Measurements from ENCODE around the gene CENPF.

Gene CENPF

DNA sequence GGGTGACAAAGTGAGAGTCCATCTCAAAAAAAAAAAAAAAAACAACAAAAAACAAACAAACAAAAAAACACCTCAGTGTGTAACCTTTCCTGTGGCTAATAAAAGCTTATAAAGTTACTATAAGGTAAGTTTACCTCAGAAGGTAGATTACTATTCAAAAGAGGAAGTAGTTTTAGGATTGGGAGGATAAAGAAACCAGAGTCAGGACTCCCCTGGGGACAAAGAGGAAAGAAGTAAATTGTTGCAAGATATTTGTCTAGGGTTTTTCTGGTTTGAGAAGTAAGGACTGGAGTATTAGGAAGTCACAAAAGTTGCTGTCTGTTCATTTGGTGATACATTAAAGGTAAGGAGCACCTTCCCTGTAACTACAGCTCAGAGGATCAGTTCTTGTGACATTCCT, 23.8 kb upstream of the CENPF start:
- DNase-seq (ENCODE audit: extremely low spot score): no peak
- no peak for TF ChIP-seq LEF1 (IDR thresholded peaks at IDR 0.05; ENCODE audit: borderline replicate concordance)
- ChIA-PET CTCF (interaction anchor here (0.6 to 0.8 kb wide), 3 partner anchors 125 to 1131 kb away, joined by 3 to 4 read pairs (median 3); no protein-coding TSS in a partner anchor), POLR2A (no interaction called here)

DNA sequence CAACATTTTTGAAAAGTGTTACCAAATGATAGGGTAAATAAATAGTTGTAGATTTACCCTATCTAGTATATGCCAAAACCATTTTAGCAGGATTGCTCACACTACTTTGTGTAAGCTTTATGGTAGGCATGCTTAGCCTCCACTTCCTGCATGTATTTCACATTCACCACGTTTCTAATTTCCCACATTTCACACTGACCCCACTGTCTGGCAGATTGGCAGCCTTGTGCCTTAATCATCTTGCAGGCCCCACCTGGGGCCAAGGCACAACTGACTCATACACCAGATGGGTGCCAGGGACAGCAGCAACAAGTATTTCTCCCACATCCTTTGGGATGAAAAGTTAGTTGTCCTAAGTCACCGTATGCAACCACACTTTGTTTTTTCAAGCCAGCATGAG, 21.2 kb upstream of the CENPF start:
- ChIA-PET POLR2A (interaction anchor here (1.5 kb wide), 2 partner anchors 29 to 30 kb away, joined by 3 to 4 read pairs; partner anchors contain the start of gene PTPN14), CTCF (interaction anchor here (0.8 to 9.6 kb wide), 2 partner anchors 249 to 321 kb away, joined by 3 to 95 read pairs; no protein-coding TSS in a partner anchor)
- DNase-seq (ENCODE audit: extremely low spot score): no peak
- TF ChIP-seq FOXA1 (IDR thresholded peaks at IDR 0.05) (no peak), ARNT (IDR thresholded peaks at IDR 0.05) (no peak), TARDBP (IDR thresholded peaks at IDR 0.05) (no peak), HDGF (IDR thresholded peaks at IDR 0.05; ENCODE audit: borderline replicate concordance) (no peak), CTBP1 (IDR thresholded peaks at IDR 0.05; ENCODE audit: borderline replicate concordance) (no peak), BHLHE40 (IDR thresholded peaks at IDR 0.05; ENCODE audit: borderline replicate concordance) (no peak), L3MBTL2 (conservative IDR thresholded peaks at IDR 0.05) (no peak), ELF4 (IDR thresholded peaks at IDR 0.05) (no peak)
- TF ChIP-seq, protein P1, sequence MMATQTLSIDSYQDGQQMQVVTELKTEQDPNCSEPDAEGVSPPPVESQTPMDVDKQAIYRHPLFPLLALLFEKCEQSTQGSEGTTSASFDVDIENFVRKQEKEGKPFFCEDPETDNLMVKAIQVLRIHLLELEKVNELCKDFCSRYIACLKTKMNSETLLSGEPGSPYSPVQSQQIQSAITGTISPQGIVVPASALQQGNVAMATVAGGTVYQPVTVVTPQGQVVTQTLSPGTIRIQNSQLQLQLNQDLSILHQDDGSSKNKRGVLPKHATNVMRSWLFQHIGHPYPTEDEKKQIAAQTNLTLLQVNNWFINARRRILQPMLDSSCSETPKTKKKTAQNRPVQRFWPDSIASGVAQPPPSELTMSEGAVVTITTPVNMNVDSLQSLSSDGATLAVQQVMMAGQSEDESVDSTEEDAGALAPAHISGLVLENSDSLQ (IDR thresholded peaks at IDR 0.05): no peak

DNA sequence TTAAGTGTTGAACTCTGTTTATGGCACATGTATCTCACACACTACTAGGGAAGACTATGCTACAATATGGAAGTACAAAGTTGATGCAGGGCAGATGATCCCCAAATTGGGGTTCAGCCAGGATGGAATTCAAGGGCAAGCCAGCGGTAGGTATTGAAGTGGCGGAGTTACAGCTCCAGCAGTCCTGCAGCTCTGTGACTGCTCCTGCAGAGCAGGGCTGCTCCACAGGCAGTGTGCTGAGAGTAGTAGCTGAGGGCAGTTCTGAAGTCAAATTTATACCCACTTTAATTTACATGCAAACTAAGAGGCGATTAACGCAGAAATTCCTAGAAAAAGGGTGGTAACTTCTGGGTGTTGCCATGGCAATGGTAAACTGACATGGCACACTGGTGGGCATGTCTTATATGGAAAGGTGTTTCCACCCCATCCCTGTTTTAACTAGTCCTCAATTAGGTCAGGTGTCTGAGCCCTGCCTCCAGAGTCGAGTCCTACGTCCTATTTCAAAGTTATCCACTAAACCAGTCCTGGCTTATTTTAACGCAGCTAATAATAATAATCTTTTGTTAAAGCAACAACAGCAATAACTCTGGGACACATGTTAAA, 20.6 kb upstream of the CENPF start:
- no peak for DNase-seq (ENCODE audit: extremely low spot score)
- no peak for TF ChIP-seq L3MBTL2 (conservative IDR thresholded peaks at IDR 0.05)
- TF ChIP-seq NFRKB (IDR thresholded peaks at IDR 0.05): no peak
- no peak for TF ChIP-seq ELF4 (IDR thresholded peaks at IDR 0.05)
- no peak for TF ChIP-seq FOXK2 (IDR thresholded peaks at IDR 0.05)
- TF ChIP-seq HDGF (IDR thresholded peaks at IDR 0.05; ENCODE audit: borderline replicate concordance): no peak
- ChIA-PET CTCF (interaction anchor here (0.7 to 9.6 kb wide), 2 partner anchors 12 to 249 kb away, joined by 3 to 95 read pairs; no protein-coding TSS in a partner anchor), POLR2A (interaction anchor here (0.8 to 1.5 kb wide), 3 partner anchors 30 to 65 kb away, joined by 3 to 4 read pairs (median 3); partner anchors contain the start of gene PTPN14)

DNA sequence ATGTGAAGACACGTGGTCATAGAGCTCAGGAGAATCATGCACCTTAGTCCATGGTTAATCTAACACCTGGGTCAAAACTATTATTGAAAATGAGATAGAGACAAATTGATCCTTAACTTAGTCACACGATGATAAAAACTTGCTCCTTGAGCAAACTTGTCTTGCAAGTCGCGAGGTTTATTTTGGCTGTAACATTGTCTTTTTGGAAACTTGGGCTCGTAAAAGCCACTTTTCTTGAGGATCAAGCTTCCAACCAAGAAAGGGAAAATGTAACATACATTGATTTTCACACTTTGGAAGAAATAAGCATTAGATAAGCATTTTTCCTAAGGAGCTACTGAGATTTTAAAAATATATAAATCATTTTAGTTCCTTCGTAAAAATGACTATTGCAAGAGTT, 19.9 kb upstream of the CENPF start:
- DNase-seq (ENCODE audit: extremely low spot score): no peak
- ChIA-PET CTCF (interaction anchor here (9.6 kb wide), 1 partner anchor 250 kb away, joined by 95 read pairs; no protein-coding TSS in a partner anchor), POLR2A (no interaction called here)
- no peak for TF ChIP-seq ELF4 (IDR thresholded peaks at IDR 0.05)
- no peak for TF ChIP-seq ZNF384 (IDR thresholded peaks at IDR 0.05)
- no peak for TF ChIP-seq NFRKB (IDR thresholded peaks at IDR 0.05)
- TF ChIP-seq ARNT (IDR thresholded peaks at IDR 0.05): no peak
- TF ChIP-seq, protein P1 (IDR thresholded peaks at IDR 0.05): no peak
- no peak for TF ChIP-seq LEF1 (IDR thresholded peaks at IDR 0.05; ENCODE audit: borderline replicate concordance)
- TF ChIP-seq HDGF (IDR thresholded peaks at IDR 0.05; ENCODE audit: borderline replicate concordance): no peak
- TF ChIP-seq FOXA1 (IDR thresholded peaks at IDR 0.05): no peak
- no peak for TF ChIP-seq SUZ12 (IDR thresholded peaks at IDR 0.05)
- no peak for TF ChIP-seq CTBP1 (IDR thresholded peaks at IDR 0.05; ENCODE audit: borderline replicate concordance)
- TF ChIP-seq L3MBTL2 (conservative IDR thresholded peaks at IDR 0.05): no peak
- TF ChIP-seq SP1 (IDR thresholded peaks at IDR 0.05): no peak
- TF ChIP-seq BHLHE40 (IDR thresholded peaks at IDR 0.05; ENCODE audit: borderline replicate concordance): no peak
- TF ChIP-seq TARDBP (IDR thresholded peaks at IDR 0.05): no peak
- TF ChIP-seq FOXM1 (IDR thresholded peaks at IDR 0.05; ENCODE audit: borderline replicate concordance): no peak
- no peak for TF ChIP-seq FOXK2 (IDR thresholded peaks at IDR 0.05)

DNA sequence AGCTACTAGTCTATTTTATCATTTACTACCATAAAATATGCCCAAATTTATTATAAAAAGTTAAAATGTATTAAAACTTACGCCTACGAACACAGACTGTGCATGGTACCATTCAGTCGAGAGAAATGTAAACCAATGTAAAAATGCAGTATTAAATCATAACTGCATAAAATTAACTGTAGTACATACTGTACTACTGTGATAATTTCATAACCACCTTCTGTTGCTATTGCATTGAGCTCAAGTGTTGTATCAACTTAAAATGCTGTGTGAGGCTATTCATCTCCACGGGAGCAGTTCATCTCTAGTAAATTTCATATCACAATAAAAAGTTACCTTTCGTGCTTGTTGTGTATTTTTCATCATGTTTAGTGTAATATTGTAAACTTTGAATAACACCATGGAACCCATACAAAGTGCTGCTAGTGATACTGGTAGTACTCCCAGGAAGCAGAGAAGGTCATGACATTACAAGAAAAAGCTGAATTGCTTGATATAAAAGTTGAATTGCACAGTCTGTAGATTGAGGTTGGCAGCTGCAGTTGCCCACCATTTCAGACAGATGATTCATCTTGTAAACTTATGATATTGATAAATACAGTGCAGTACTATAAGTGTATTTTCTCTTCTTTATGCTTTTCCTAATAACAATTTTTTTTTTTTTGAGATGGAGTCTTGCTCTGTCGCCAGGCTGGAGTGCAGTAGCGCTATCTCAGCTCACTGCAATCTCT, 19.0 kb upstream of the CENPF start:
- ChIA-PET POLR2A (interaction anchor here (1.0 kb wide), 1 partner anchor 252 kb away, joined by 5 read pairs; no protein-coding TSS in a partner anchor), CTCF (interaction anchor here (1.6 to 9.6 kb wide), 3 partner anchors 11 to 255 kb away, joined by 8 to 95 read pairs (median 10); no protein-coding TSS in a partner anchor)
- TF ChIP-seq CTBP1 (IDR thresholded peaks at IDR 0.05; ENCODE audit: borderline replicate concordance): no peak
- no peak for TF ChIP-seq FOXA1 (IDR thresholded peaks at IDR 0.05)
- TF ChIP-seq NFRKB (IDR thresholded peaks at IDR 0.05): no peak
- TF ChIP-seq FOXK2 (IDR thresholded peaks at IDR 0.05): no peak
- TF ChIP-seq LEF1 (IDR thresholded peaks at IDR 0.05; ENCODE audit: borderline replicate concordance): no peak
- TF ChIP-seq BHLHE40 (IDR thresholded peaks at IDR 0.05; ENCODE audit: borderline replicate concordance): no peak
- TF ChIP-seq, protein P1 (IDR thresholded peaks at IDR 0.05): no peak
- no peak for DNase-seq (ENCODE audit: extremely low spot score)
